Sciatic nerve (tissue), 2 donors: ENCODE measurements around the gene CKM. TPM values are rescaled to one million over a fixed set of nuclear protein-coding genes. Genes with fewer than 3 reads are reported as not detected.
A peak's percentile ranks its signal among the peaks of the same experiment; 100 is the strongest.

Source experiments
- ATAC-seq: fragments of 200-7000 bp; cut with Tn5 transposase; one replicate; pipeline ENCODE4 v1.9.1; 2020; ENCODE audit warnings: mild to moderate bottlenecking, moderate library complexity
- DNase-seq: peaks from one replicate; pipeline ENCODE4 v3.0.0-alpha.2; 2020; ENCODE audit warnings: low spot score
- intact Hi-C: fragments of 100-400 bp; cut with DNase I; formaldehyde crosslinking; loops from one replicate; pipeline ENCODE4 v1.14.2; 2022
- total RNA-seq: library from RNA; stranded (reverse); fragmentation: NEBNext Ultra II Directional; extraction: Animal tissue kit (Norgen Biotek cat#: 25700); gene quantifications from one replicate; pipeline ENCODE4 v1.2.1, GENCODE V29; 2021
- donor health status: DM: no; HTN: no; CAD: no.
- donor health status: DM: no; HTN: no; CAD: no.

CKM gene
- total RNA-seq: not detected

GRCh38 chr19:45322744-45323281 lies at the start of gene CKM:
CKM (minus strand) TSS chr19:45322875; CDS start chr19:45319713, 3,162 bp downstream.
- intact Hi-C loops: no loop called here
- peak; percentile 21 for ATAC-seq

GRCh38 chr19:45370410-45371204 lies 47.9 kb upstream of the CKM start, which contains the start of gene ERCC2:
ERCC2 (minus strand) TSS chr19:45370573; CDS start chr19:45370540, 33 bp downstream.
- peak; percentile 100 for ATAC-seq
- intact Hi-C loops: no loop called here
- DNase-seq: peak; percentile 100

More at GRCh38 chr19:45322744-45323281, at the start of gene CKM:
- no peak for DNase-seq

- intact Hi-C loops: no loop called here
- ATAC-seq: no peak
- DNase-seq: no peak
Measured at GRCh38 chr19:45368737-45369340, 46.2 kb upstream of the CKM start.

- ATAC-seq (no peak), DNase-seq (no peak)
- intact Hi-C loops: no loop called here
Measured at GRCh38 chr19:45368127-45368526, 45.5 kb upstream of the CKM start.

GRCh38 chr19:45364696-45365095 lies 42.0 kb upstream of the CKM start:
- peak; percentile 10 for ATAC-seq

GRCh38 chr19:45363861-45364459 lies 41.3 kb upstream of the CKM start:
- no peak for ATAC-seq
- DNase-seq: no peak
- intact Hi-C loops: no loop called here

More at GRCh38 chr19:45364696-45365095, 42.0 kb upstream of the CKM start:
- intact Hi-C loops: no loop called here
- DNase-seq: no peak

- no peak for ATAC-seq
Measured at GRCh38 chr19:45362291-45362690, 39.6 kb upstream of the CKM start.

GRCh38 chr19:45361608-45362007 lies 38.9 kb upstream of the CKM start:
- ATAC-seq (no peak), DNase-seq (no peak)
- intact Hi-C loops: no loop called here

More at GRCh38 chr19:45362291-45362690, 39.6 kb upstream of the CKM start:
- intact Hi-C loops: no loop called here
- no peak for DNase-seq

- DNase-seq (no peak), ATAC-seq (no peak)
- intact Hi-C loops: no loop called here
Measured at GRCh38 chr19:45358213-45358792, 35.6 kb upstream of the CKM start.

GRCh38 chr19:45357445-45357783 lies 34.7 kb upstream of the CKM start:
- ATAC-seq (no peak), DNase-seq (no peak)
- intact Hi-C loops: no loop called here

GRCh38 chr19:45356760-45357444 lies 34.2 kb upstream of the CKM start:
- DNase-seq: no peak
- intact Hi-C loops: no loop called here
- ATAC-seq: no peak

GRCh38 chr19:45355910-45356309 lies 33.2 kb upstream of the CKM start:
- intact Hi-C loops: no loop called here
- ATAC-seq (no peak), DNase-seq (no peak)

- intact Hi-C loops: no loop called here
- no peak for DNase-seq
- ATAC-seq: no peak
Measured at GRCh38 chr19:45355402-45355801, 32.7 kb upstream of the CKM start.

GRCh38 chr19:45354241-45354842 lies 31.7 kb upstream of the CKM start:
- intact Hi-C loops: no loop called here
- DNase-seq: no peak
- ATAC-seq: no peak

GRCh38 chr19:45352914-45353796 lies 30.5 kb upstream of the CKM start:
- ATAC-seq (no peak), DNase-seq (no peak)
- intact Hi-C loops: no loop called here

- ATAC-seq (no peak), DNase-seq (no peak)
- intact Hi-C loops: no loop called here
Measured at GRCh38 chr19:45352471-45352870, 29.8 kb upstream of the CKM start.

GRCh38 chr19:45352062-45352461 lies 29.4 kb upstream of the CKM start:
- no peak for DNase-seq
- intact Hi-C loops: no loop called here
- no peak for ATAC-seq
